DMS 273 treated with DMSO at 0.1 percent for 48 hours (cell line): ENCODE results near the gene NOP9.
A peak's percentile ranks its signal among the peaks of the same experiment; 100 is the strongest.

Experiments used
- DNase-seq: peaks from one replicate; lab custom pipeline; 2025; lab: John Stamatoyannopoulos, UW

The NOP9 gene

GRCh38 chr14:24263848-24264247 lies 35.8 kb upstream of the NOP9 start:
- DNase-seq = no peak

GRCh38 chr14:24264298-24264697 lies 35.4 kb upstream of the NOP9 start:
- DNase-seq = no peak

GRCh38 chr14:24266344-24267244 lies 33.1 kb upstream of the NOP9 start:
- DNase-seq = no peak

- DNase-seq = no peak
Observed at GRCh38 chr14:24267516-24267915, 32.1 kb upstream of the NOP9 start.

- DNase-seq = no peak
Observed at GRCh38 chr14:24268225-24268624, 31.4 kb upstream of the NOP9 start.

GRCh38 chr14:24269368-24269767 lies 30.3 kb upstream of the NOP9 start:
- no peak for DNase-seq

- DNase-seq = no peak
Observed at GRCh38 chr14:24269910-24270536, 29.6 kb upstream of the NOP9 start.

- DNase-seq = no peak
Observed at GRCh38 chr14:24270537-24271133, 29.0 kb upstream of the NOP9 start.

GRCh38 chr14:24271134-24271833 lies 28.4 kb upstream of the NOP9 start, which contains the start of gene RABGGTA:
RABGGTA (minus strand) TSS chr14:24271597; CDS start chr14:24271115, 482 bp downstream.
- DNase-seq = peak; percentile 58

- DNase-seq = no peak
Observed at GRCh38 chr14:24271834-24272263, 27.8 kb upstream of the NOP9 start.

- DNase-seq = no peak
Observed at GRCh38 chr14:24272467-24272866, 27.2 kb upstream of the NOP9 start.

GRCh38 chr14:24273422-24273998 lies 26.1 kb upstream of the NOP9 start:
- no peak for DNase-seq

GRCh38 chr14:24274101-24274543 lies 25.5 kb upstream of the NOP9 start:
- no peak for DNase-seq

GRCh38 chr14:24277071-24277470 lies 22.6 kb upstream of the NOP9 start:
- no peak for DNase-seq

GRCh38 chr14:24277606-24278321 lies 21.9 kb upstream of the NOP9 start:
- no peak for DNase-seq

GRCh38 chr14:24278424-24278823 lies 21.2 kb upstream of the NOP9 start:
- DNase-seq = no peak

GRCh38 chr14:24279301-24280186 lies 20.1 kb upstream of the NOP9 start:
- DNase-seq = no peak

- no peak for DNase-seq
Observed at GRCh38 chr14:24280797-24281460, 18.7 kb upstream of the NOP9 start.

- no peak for DNase-seq
Observed at GRCh38 chr14:24281636-24282035, 18.0 kb upstream of the NOP9 start.

- no peak for DNase-seq
Observed at GRCh38 chr14:24282736-24283135, 16.9 kb upstream of the NOP9 start.
